ENCODE data around the gene SIX4.

- TF ChIP-seq CTCF (IDR thresholded peaks at IDR 0.05) (no peak), POLR2A (IDR thresholded peaks at IDR 0.05) (no peak)
Measured at GRCh38 chr14:60665177-60665550, 59.0 kb downstream of the SIX4 start.

Data from prostate gland (tissue), 2 donors.